Neural cell (in vitro differentiated cells): Measurements from ENCODE around the gene RELN. TPM values are rescaled to one million over a fixed set of nuclear protein-coding genes. Genes with fewer than 3 reads are reported as not detected.
A peak's percentile ranks its signal among the peaks of the same experiment; 100 is the strongest.

ENCODE experiments used
- H2AFZ ChIP-seq: fragments of 200-600, 300-800 bp; sonication (generic), shearing (Covaris generic); 2 replicates; pipeline ENCODE4 v1.6.0; 2014; ENCODE audit warnings: low read depth, mild to moderate bottlenecking, antibody characterized with exemption, low read length, moderate library complexity
- H3F3A ChIP-seq: fragments of 200-600 bp; shearing (Covaris generic); 2 replicates; pipeline ENCODE4 v1.6.1; 2016; ENCODE audit warnings: mild to moderate bottlenecking, moderate library complexity, mixed read lengths, antibody characterized with exemption, low read length; ENCODE audit not compliant: insufficient read depth, poor library complexity, severe bottlenecking
- H3K27ac ChIP-seq: fragments of 200-600, 300-800 bp; sonication (generic), shearing (Covaris generic); 2 replicates; pipeline ENCODE4 v1.5.1; 2014; ENCODE audit warnings: mild to moderate bottlenecking, low read length, moderate library complexity
- H3K27me3 ChIP-seq: fragments of 300-800, 200-600 bp; sonication (generic), shearing (Covaris generic); 2 replicates; pipeline ENCODE4 v1.6.0; 2014; ENCODE audit warnings: mild to moderate bottlenecking, low read depth, low read length, moderate library complexity; ENCODE audit not compliant: insufficient read depth
- H3K36me3 ChIP-seq: fragments of 300-800, 200-600 bp; sonication (generic), shearing (Covaris generic); 2 replicates; pipeline ENCODE4 v1.5.1; 2014; ENCODE audit warnings: mild to moderate bottlenecking, antibody characterized with exemption, low read length, moderate library complexity; ENCODE audit not compliant: insufficient read depth
- H3K4me2 ChIP-seq: fragments of 300-800, 200-600 bp; sonication (generic), shearing (Covaris generic); 2 replicates; pipeline ENCODE4 v1.6.0; 2014; ENCODE audit warnings: mild to moderate bottlenecking, low read length
- H3K4me3 ChIP-seq: fragments of 300-800, 200-600 bp; sonication (generic), shearing (Covaris generic); 2 replicates; pipeline ENCODE4 v1.5.1; 2014; ENCODE audit warnings: mild to moderate bottlenecking, low read length, moderate library complexity
- H3K79me2 ChIP-seq: fragments of 200-600 bp; shearing (Covaris generic); replicated peaks from 2 replicates; pipeline ENCODE4 v1.6.0; 2014; ENCODE audit warnings: mild to moderate bottlenecking, low read length, moderate library complexity; ENCODE audit not compliant: insufficient read depth
- H3K9ac ChIP-seq: fragments of 300-800, 200-600 bp; sonication (generic), shearing (Covaris generic); 2 replicates; pipeline ENCODE4 v1.6.1; 2016; ENCODE audit warnings: mild to moderate bottlenecking, low read length, mixed read lengths
- H3K9me2 ChIP-seq: fragments of 200-600 bp; shearing (Covaris generic); 2 replicates; pipeline ENCODE4 v1.6.1; 2016; ENCODE audit warnings: mild to moderate bottlenecking, low read length, mixed read lengths; ENCODE audit not compliant: insufficient read depth
- H3K9me3 ChIP-seq: fragments of 200-600, 300-800 bp; sonication (generic), shearing (Covaris generic); 2 replicates; pipeline ENCODE4 v1.6.1; 2016; ENCODE audit warnings: mild to moderate bottlenecking, mixed run types, low read length, moderate library complexity, mixed read lengths
- H4K20me1 ChIP-seq: fragments of 200-600 bp; shearing (Covaris generic); 2 replicates; pipeline ENCODE4 v1.6.1; 2016; ENCODE audit warnings: mild to moderate bottlenecking, mixed run types; ENCODE audit not compliant: insufficient read depth
- EP300 ChIP-seq: fragments of 450-650 bp; conservative IDR thresholded peaks from 2 replicates; pipeline ENCODE4 v1.6.1; 2014; ENCODE audit warnings: antibody characterized with exemption, mild to moderate bottlenecking, moderate library complexity; ENCODE audit not compliant: poor library complexity, severe bottlenecking
- EZH2 ChIP-seq: fragments of 200-600, 300-800 bp; shearing (Covaris generic), sonication (generic); IDR thresholded peaks from 2 replicates; pipeline ENCODE4 v1.6.1; 2014; ENCODE audit warnings: antibody characterized with exemption, low read length, borderline replicate concordance, mild to moderate bottlenecking; ENCODE audit not compliant: insufficient read depth, poor library complexity, severe bottlenecking
- MXI1 ChIP-seq: fragments of 450-650 bp; conservative IDR thresholded peaks from 2 replicates; pipeline ENCODE4 v1.6.1; 2014; ENCODE audit warnings: antibody characterized with exemption, mild to moderate bottlenecking; ENCODE audit not compliant: poor library complexity, severe bottlenecking
- RAD21 ChIP-seq: fragments of 450-650 bp; conservative IDR thresholded peaks from 2 replicates; pipeline ENCODE4 v1.6.1; 2014; ENCODE audit warnings: antibody characterized with exemption, mild to moderate bottlenecking, moderate library complexity
- SMC3 ChIP-seq: fragments of 450-650 bp; conservative IDR thresholded peaks from 2 replicates; pipeline ENCODE4 v1.6.1; 2014; ENCODE audit warnings: antibody characterized with exemption, mild to moderate bottlenecking, moderate library complexity; ENCODE audit not compliant: poor library complexity
- TAF1 ChIP-seq: IDR thresholded peaks from 2 replicates; pipeline ENCODE4 v1.6.1; 2012; ENCODE audit warnings: low read depth
- polyA plus RNA-seq: library from polyadenylated mRNA; depleted of rRNA; stranded (reverse); fragments of >200 nt; gene quantifications from 2 replicates; pipeline ENCODE4 v1.2.3, GENCODE V29; 2014
- TF ChIP-seq, protein P1 (sequence below): fragments of 450-650 bp; IDR thresholded peaks from 2 replicates; pipeline ENCODE4 v1.5.1; 2014; ENCODE audit warnings: antibody characterized with exemption, mild to moderate bottlenecking, moderate library complexity; ENCODE audit not compliant: poor library complexity, severe bottlenecking

RELN gene
- polyA plus RNA-seq, 1 donor from 2014 or later: 178 TPM

DNA sequence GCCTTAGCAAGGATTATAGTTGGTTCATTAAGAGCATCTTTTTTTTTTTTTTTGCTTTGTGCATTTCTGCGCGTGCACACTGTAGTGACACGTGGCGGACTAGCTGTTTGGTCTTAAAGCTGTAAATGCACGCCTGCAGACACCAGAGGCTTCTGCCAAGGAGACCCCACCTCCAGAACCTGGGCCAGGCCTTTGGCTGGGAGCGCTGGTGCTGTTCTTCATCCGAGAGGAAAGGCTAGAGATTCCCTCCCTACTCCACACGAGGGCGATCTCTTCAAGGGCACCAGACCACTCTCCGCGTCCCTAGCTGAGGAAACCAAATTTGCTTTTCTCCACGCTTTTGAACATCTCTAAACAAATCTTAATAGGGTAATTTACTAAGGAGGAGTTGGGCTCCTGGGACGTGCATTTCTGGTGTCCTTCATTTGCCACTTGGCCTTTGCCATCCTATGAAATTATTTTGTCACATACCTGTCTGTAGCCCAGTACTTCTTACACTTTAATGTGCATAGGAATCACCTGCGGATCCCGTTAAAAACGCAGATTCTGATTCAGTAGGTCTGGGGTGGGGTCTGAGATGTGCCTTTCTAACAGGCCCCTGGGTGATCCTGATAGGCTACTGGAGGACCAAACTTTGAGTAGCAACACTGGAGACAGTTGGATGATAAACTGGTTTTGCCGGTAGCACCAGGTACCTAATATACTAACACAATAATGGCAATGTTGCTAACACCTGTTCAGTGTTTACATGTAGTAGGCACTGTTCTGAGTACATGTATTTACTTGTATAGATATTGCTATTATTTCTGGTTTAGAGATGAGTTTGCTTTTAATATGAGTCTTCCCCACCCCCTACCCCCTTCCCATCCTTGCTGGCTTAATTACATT lies 542.1 kb downstream of the RELN start:
- Histone ChIP-seq H3K27me3 (peaks cover 54% of the 10 kb centered on the region), H3K9me2 (no peaks in the 10 kb centered on the region), H3K36me3 (no peaks in the 10 kb centered on the region), H4K20me1 (no peaks in the 10 kb centered on the region), H3K4me3 (no peak overlapping the region), H3K4me2 (no peak overlapping the region), H3K9me3 (no peaks in the 10 kb centered on the region), H3K79me2 (no peaks in the 10 kb centered on the region), H3F3A (no peaks in the 10 kb centered on the region), H3K27ac (no peak overlapping the region), H2AFZ (no peak overlapping the region), H3K9ac (no peak overlapping the region)
- TF ChIP-seq, protein P1, sequence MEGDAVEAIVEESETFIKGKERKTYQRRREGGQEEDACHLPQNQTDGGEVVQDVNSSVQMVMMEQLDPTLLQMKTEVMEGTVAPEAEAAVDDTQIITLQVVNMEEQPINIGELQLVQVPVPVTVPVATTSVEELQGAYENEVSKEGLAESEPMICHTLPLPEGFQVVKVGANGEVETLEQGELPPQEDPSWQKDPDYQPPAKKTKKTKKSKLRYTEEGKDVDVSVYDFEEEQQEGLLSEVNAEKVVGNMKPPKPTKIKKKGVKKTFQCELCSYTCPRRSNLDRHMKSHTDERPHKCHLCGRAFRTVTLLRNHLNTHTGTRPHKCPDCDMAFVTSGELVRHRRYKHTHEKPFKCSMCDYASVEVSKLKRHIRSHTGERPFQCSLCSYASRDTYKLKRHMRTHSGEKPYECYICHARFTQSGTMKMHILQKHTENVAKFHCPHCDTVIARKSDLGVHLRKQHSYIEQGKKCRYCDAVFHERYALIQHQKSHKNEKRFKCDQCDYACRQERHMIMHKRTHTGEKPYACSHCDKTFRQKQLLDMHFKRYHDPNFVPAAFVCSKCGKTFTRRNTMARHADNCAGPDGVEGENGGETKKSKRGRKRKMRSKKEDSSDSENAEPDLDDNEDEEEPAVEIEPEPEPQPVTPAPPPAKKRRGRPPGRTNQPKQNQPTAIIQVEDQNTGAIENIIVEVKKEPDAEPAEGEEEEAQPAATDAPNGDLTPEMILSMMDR: peak; percentile 68
- TF ChIP-seq MXI1: no peak
- peak; percentile 68 for TF ChIP-seq RAD21
- peak; percentile 66 for TF ChIP-seq SMC3

DNA sequence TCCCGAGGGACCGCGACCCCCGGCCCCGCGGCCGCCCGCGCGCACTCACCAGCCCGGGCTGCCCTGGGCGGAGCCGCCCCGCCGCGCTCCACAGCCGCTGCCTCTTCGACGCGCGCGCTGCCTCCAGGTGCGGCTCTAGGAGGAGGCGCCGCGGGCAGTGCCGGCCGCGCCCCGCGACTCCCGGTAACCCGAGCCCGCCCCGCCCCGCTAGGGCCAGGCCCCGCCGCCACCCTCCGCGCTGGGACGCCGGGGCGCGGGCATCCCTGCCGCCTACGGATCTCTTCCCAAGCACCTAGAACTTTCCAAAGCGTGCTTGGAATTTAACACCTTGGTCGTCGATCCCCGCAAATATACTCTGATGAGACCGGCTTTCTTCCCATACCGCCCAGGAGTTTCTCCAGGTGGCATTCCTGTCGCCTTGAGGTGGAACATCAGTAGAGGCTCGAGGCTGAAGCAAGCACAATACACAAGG lies 543.4 kb downstream of the RELN start, which contains the start of gene SLC26A5:
SLC26A5 (minus strand) TSS at position 159 of the 472 bp plus-strand sequence. CDS start 24,693 bp downstream, outside the sequence.
- H3K9ac ChIP-seq: no peak within 1 kb of the TSS
- no peaks in the 10 kb centered on the region for H3K9me3 ChIP-seq
- no peaks in the 10 kb centered on the region for H4K20me1 ChIP-seq
- no peaks in the 10 kb centered on the region for H3K9me2 ChIP-seq
- TF ChIP-seq EZH2 (no peak), RAD21 (no peak), EP300 (no peak)
- H3K79me2 ChIP-seq: no peaks in the 10 kb centered on the region
- H3K27me3 ChIP-seq: peaks cover 54% of the 10 kb centered on the region
- H3K4me2 ChIP-seq: no peak within 1 kb of the TSS
- no peaks in the 10 kb centered on the region for H3F3A ChIP-seq
- peak within 1 kb of the TSS; percentile 54 for H3K4me3 ChIP-seq
- H3K36me3 ChIP-seq: no peaks in the 10 kb centered on the region
- H3K27ac ChIP-seq: no peak within 1 kb of the TSS
- no peak within 1 kb of the TSS for H2AFZ ChIP-seq

DNA sequence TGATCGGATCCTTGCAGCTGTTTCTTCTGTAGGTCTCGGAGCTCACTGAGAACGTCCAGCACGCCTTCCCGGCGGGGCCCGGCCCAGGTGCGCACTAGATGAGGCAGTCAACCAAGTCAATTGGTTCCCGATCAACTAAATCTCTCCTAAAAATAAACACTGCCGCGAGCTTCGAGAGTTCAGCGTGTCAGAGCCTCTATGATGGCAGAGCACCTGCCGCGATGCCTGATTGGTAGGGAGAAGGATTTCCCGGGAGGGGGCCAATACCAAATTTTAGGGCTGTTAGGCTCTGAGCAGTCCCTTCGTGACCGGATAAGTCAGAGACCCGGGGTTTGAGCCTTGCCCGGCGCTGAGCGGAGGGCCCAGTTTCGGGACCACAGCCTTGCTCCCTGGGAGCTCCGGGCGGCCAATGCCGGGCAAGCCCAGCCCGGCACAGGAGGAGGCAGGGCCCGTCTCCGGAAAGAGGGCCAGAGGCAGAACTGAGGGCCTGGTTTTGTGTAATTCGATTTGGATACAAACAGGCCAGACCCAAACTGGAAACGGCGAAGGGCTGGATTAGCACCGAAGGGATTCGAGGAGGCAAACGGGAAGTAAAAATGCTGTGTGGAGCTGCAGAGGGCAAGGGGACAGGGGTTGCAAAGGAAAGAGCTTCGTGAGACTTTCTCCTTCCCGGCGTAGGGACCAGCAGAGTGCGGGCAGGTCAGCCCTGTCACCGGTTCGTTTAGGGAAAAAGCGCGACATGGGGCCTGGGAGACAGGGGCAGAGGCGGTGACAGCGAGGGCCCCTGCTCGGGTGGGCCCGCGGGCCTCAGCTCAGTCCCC lies 544.0 kb downstream of the RELN start:
- Histone ChIP-seq H3K4me3 (peak overlapping the region; percentile 54), H3K9ac (no peak overlapping the region), H3K4me2 (no peak overlapping the region), H3K9me2 (no peaks in the 10 kb centered on the region), H3F3A (no peaks in the 10 kb centered on the region), H4K20me1 (no peaks in the 10 kb centered on the region), H3K9me3 (no peaks in the 10 kb centered on the region), H3K36me3 (no peaks in the 10 kb centered on the region), H3K27me3 (peaks cover 54% of the 10 kb centered on the region), H2AFZ (no peak overlapping the region), H3K79me2 (no peaks in the 10 kb centered on the region), H3K27ac (no peak overlapping the region)
- TF ChIP-seq EP300 (no peak), EZH2 (peak; percentile 29), TAF1 (no peak)
